Measurements from ENCODE around the gene ARHGAP22.

Gene ARHGAP22

GRCh38 chr10:48416584-48417232 is 188.2 kb downstream of the ARHGAP22 start:
- no peak overlapping the region for H3K4me3 ChIP-seq (ENCODE audit: low read depth, low read length)
- no peak for TF ChIP-seq CTCF (IDR thresholded peaks at IDR 0.05; ENCODE audit: low read depth, low read length)

GRCh38 chr10:48414778-48415177 is 190.1 kb downstream of the ARHGAP22 start:
- no peak overlapping the region for H3K4me3 ChIP-seq (ENCODE audit: low read depth, low read length)
- TF ChIP-seq CTCF (IDR thresholded peaks at IDR 0.05; ENCODE audit: low read depth, low read length), result no peak

GRCh38 chr10:48414160-48414559 is 190.7 kb downstream of the ARHGAP22 start:
- no peak overlapping the region for H3K4me3 ChIP-seq (ENCODE audit: low read depth, low read length)
- no peak for TF ChIP-seq CTCF (IDR thresholded peaks at IDR 0.05; ENCODE audit: low read depth, low read length)

GRCh38 chr10:48412933-48413332 is 191.9 kb downstream of the ARHGAP22 start:
- no peak overlapping the region for H3K4me3 ChIP-seq (ENCODE audit: low read depth, low read length)
- no peak for TF ChIP-seq CTCF (IDR thresholded peaks at IDR 0.05; ENCODE audit: low read depth, low read length)

GRCh38 chr10:48412081-48412480 is 192.8 kb downstream of the ARHGAP22 start:
- H3K4me3 ChIP-seq (ENCODE audit: low read depth, low read length), result no peak overlapping the region
- no peak for TF ChIP-seq CTCF (IDR thresholded peaks at IDR 0.05; ENCODE audit: low read depth, low read length)

GRCh38 chr10:48411510-48411909 is 193.4 kb downstream of the ARHGAP22 start:
- no peak for TF ChIP-seq CTCF (IDR thresholded peaks at IDR 0.05; ENCODE audit: low read depth, low read length)
- no peak overlapping the region for H3K4me3 ChIP-seq (ENCODE audit: low read depth, low read length)

GRCh38 chr10:48410503-48410902 is 194.4 kb downstream of the ARHGAP22 start:
- no peak for TF ChIP-seq CTCF (IDR thresholded peaks at IDR 0.05; ENCODE audit: low read depth, low read length)
- no peak overlapping the region for H3K4me3 ChIP-seq (ENCODE audit: low read depth, low read length)
